ENCODE results near the gene DBN1.

DBN1 gene

DNA sequence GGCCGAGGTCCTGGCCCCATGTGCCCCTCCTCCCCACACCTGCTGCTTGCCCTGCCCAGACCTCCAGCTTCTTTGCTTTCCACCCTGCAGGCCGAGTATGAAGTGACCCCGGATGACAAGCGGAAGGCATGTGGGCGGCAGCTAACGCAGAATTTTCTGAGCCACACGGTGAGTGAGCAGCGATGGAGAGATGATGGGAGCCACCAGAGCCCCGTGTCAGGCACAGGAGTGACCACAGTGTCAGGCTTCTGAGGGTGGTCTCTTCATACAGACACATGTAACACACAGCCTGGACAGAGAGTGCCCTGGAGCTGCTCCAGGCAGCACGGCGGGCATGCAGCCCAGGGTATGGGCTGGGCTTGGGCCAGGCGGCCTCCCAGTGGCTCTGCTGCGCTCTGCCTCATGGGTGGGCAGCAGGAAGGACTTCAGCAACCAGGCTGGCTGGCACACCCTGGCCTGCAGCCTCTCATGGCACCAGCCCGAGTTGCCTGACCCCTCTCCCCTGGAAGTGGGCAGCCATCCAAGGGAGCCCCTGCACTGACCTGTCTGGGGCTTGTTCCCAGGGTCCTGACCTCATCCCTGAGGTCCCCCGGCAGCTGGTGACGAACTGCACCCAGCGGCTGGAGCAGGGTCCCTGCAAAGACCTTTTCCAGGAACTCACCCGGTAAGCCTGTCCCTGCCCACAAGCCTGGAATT is 41.1 kb downstream of the DBN1 start:
- H3K4me1 ChIP-seq (ENCODE audit: control insufficient read depth, insufficient read depth, low read length) = peaks cover 22% of the 10 kb centered on the region

GRCh38 chr5:177431317-177432142 is 41.9 kb downstream of the DBN1 start:
- H3K4me2 ChIP-seq (ENCODE audit: low read length) = no peak overlapping the region
- no peak overlapping the region for H3K4me3 ChIP-seq (ENCODE audit: low read length)
- peaks cover 26% of the 10 kb centered on the region for H3K4me1 ChIP-seq (ENCODE audit: control insufficient read depth, insufficient read depth, low read length)
- no peaks in the 10 kb centered on the region for H3K9me3 ChIP-seq (replicated peaks; ENCODE audit: low read length)
- H3K36me3 ChIP-seq (ENCODE audit: insufficient read depth, low read length) = peaks cover 51% of the 10 kb centered on the region
- H3K9ac ChIP-seq (ENCODE audit: low read depth, low read length) = no peak overlapping the region
- no peaks in the 10 kb centered on the region for H3K27me3 ChIP-seq (ENCODE audit: control insufficient read depth, insufficient read depth, low read length)

More for the DNA sequence above, 41.1 kb downstream of the DBN1 start:
- H3K36me3 ChIP-seq (ENCODE audit: insufficient read depth, low read length) = peaks cover 55% of the 10 kb centered on the region
- no peak overlapping the region for H3K4me2 ChIP-seq (ENCODE audit: low read length)
- H3K9ac ChIP-seq (ENCODE audit: low read depth, low read length) = no peak overlapping the region
- no peak overlapping the region for H3K4me3 ChIP-seq (ENCODE audit: low read length)
- no peaks in the 10 kb centered on the region for H3K27me3 ChIP-seq (ENCODE audit: control insufficient read depth, insufficient read depth, low read length)
- H3K9me3 ChIP-seq (replicated peaks; ENCODE audit: low read length) = no peaks in the 10 kb centered on the region

- Histone ChIP-seq H3K4me3 (ENCODE audit: low read length) (no peak overlapping the region), H3K27me3 (ENCODE audit: control insufficient read depth, insufficient read depth, low read length) (no peaks in the 10 kb centered on the region), H3K36me3 (ENCODE audit: insufficient read depth, low read length) (peaks cover 48% of the 10 kb centered on the region), H3K9me3 (replicated peaks; ENCODE audit: low read length) (no peaks in the 10 kb centered on the region), H3K4me1 (ENCODE audit: control insufficient read depth, insufficient read depth, low read length) (peaks cover 26% of the 10 kb centered on the region), H3K9ac (ENCODE audit: low read depth, low read length) (no peak overlapping the region), H3K4me2 (ENCODE audit: low read length) (no peak overlapping the region)
Measured at GRCh38 chr5:177430972-177431316, 42.5 kb downstream of the DBN1 start.

GRCh38 chr5:177430140-177430951 is 43.1 kb downstream of the DBN1 start:
- H3K4me1 ChIP-seq (ENCODE audit: control insufficient read depth, insufficient read depth, low read length) = peaks cover 31% of the 10 kb centered on the region

DNA sequence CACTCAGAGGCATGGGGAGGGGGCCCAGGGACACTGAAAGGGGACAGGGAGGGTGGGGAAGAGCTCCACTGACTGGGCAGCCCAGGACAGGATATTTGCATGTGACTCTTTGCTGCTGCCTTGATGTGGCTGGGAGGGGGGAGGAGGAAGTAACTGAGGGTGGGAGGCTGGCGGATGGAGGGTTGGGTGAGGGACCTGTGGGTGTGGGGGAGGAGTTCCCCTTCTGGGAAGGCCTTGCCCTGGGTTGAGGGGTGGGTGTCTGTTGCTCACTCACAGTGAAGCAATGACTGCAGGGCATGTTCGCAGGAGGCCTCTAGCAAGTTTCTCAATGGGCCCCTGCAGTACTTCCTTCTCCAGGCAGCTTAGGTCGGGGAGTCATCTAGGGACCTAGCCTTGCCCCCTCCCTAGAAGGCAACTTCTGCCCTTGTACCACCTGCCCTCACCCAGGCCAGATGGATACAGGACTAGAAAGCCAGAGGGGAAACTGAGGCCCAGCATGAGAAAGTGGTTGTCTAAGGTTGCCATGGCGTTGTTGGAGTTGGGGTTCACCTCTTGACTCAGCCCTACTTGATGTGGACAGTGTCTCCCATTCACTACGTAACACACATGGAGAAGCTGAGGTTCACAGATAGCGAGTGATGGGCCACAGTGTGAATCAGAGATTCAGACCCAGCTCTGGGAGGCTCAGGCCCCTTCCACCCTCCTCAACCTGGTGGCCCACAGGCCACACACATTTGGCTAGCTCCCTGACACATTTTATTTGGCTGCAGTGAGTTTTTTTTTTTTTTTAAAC is 44.0 kb downstream of the DBN1 start:
- Histone ChIP-seq H3K9ac (ENCODE audit: low read depth, low read length) (no peak overlapping the region), H3K4me3 (ENCODE audit: low read length) (no peak overlapping the region), H3K27me3 (ENCODE audit: control insufficient read depth, insufficient read depth, low read length) (no peaks in the 10 kb centered on the region), H3K4me1 (ENCODE audit: control insufficient read depth, insufficient read depth, low read length) (peaks cover 34% of the 10 kb centered on the region), H3K4me2 (ENCODE audit: low read length) (no peak overlapping the region), H3K9me3 (replicated peaks; ENCODE audit: low read length) (no peaks in the 10 kb centered on the region), H3K36me3 (ENCODE audit: insufficient read depth, low read length) (peaks cover 33% of the 10 kb centered on the region)

More at GRCh38 chr5:177430140-177430951, 43.1 kb downstream of the DBN1 start:
- H3K4me3 ChIP-seq (ENCODE audit: low read length) = no peak overlapping the region
- no peaks in the 10 kb centered on the region for H3K27me3 ChIP-seq (ENCODE audit: control insufficient read depth, insufficient read depth, low read length)
- no peak overlapping the region for H3K9ac ChIP-seq (ENCODE audit: low read depth, low read length)
- no peak overlapping the region for H3K4me2 ChIP-seq (ENCODE audit: low read length)
- H3K36me3 ChIP-seq (ENCODE audit: insufficient read depth, low read length) = peaks cover 42% of the 10 kb centered on the region
- H3K9me3 ChIP-seq (replicated peaks; ENCODE audit: low read length) = no peaks in the 10 kb centered on the region

DNA sequence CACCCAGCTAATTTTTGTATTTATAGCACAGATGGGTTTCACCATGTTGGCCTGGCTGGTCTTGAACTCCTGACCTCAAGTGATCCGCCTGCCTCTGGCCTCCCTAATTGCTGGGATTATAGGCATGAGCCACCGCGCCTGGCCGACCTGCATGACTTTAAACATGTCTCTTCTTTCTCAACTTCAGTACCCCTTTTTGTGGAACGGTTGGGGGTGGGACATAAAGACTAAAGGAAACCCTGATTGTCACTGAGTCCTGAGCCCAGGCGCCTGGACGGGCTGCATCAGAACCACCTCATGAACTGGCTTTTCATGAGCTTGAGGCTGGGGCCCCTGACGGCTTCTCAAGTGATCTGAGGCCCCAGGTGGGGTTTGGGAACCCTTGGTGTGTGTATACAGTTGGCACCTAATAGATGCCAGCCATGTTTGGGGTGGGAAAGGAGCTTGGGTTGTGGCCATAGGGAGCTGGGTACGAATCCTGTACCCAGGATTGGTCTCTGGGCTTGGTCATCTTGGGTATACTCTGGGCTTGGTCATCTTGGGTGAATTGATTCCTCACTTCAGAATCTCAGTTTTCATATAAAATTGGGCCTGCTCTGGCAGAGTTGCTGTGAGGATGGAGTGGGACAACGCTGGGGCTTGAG is 44.7 kb downstream of the DBN1 start:
- Histone ChIP-seq H3K4me3 (ENCODE audit: low read length) (no peak overlapping the region), H3K9me3 (replicated peaks; ENCODE audit: low read length) (no peaks in the 10 kb centered on the region), H3K4me2 (ENCODE audit: low read length) (no peak overlapping the region), H3K27me3 (ENCODE audit: control insufficient read depth, insufficient read depth, low read length) (no peaks in the 10 kb centered on the region), H3K4me1 (ENCODE audit: control insufficient read depth, insufficient read depth, low read length) (peaks cover 34% of the 10 kb centered on the region), H3K36me3 (ENCODE audit: insufficient read depth, low read length) (peaks cover 25% of the 10 kb centered on the region), H3K9ac (ENCODE audit: low read depth, low read length) (no peak overlapping the region)

- Histone ChIP-seq H3K9ac (ENCODE audit: low read depth, low read length) (peak overlapping the region; percentile 94), H3K36me3 (ENCODE audit: insufficient read depth, low read length) (peaks cover 20% of the 10 kb centered on the region), H3K4me3 (ENCODE audit: low read length) (peak overlapping the region; percentile 86)
Measured at GRCh38 chr5:177427919-177428573, 45.4 kb downstream of the DBN1 start.

DNA sequence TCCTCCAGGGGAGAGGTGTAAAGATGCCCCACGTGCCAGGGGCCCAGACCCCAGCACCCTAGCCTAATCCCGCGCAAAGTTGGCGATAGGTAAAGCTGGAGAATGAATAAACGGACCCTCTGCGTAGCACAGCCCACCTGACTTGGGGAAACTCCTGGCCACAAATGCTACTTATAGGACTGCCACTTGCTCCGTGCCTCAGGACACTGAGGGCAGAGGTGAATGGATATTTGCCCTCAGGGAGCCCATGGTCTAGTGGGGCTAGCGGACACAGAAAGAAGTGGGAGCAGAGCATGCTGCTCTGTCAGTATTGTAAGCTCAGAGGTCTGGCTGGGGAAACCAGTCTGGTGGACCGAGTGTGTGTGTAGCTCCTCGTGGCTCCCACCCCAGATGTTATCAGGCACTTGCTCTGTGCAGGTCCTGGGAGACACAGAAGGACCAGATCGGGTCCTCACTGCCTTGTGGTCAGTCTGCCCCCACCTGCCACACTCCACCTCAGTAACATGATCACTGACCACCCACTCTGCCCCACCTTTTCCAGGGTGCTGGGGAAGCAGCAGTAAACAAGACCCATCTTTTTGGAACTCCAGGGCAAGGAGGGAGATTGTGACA is 46.1 kb downstream of the DBN1 start:
- Histone ChIP-seq H3K4me3 (ENCODE audit: low read length) (peak overlapping the region; percentile 86), H3K9me3 (replicated peaks; ENCODE audit: low read length) (no peaks in the 10 kb centered on the region), H3K27me3 (ENCODE audit: control insufficient read depth, insufficient read depth, low read length) (no peaks in the 10 kb centered on the region), H3K9ac (ENCODE audit: low read depth, low read length) (peak overlapping the region; percentile 94), H3K36me3 (ENCODE audit: insufficient read depth, low read length) (peaks cover 14% of the 10 kb centered on the region), H3K4me1 (ENCODE audit: control insufficient read depth, insufficient read depth, low read length) (peaks cover 33% of the 10 kb centered on the region), H3K4me2 (ENCODE audit: low read length) (peak overlapping the region; percentile 97)

More at GRCh38 chr5:177427919-177428573, 45.4 kb downstream of the DBN1 start:
- Histone ChIP-seq H3K27me3 (ENCODE audit: control insufficient read depth, insufficient read depth, low read length) (no peaks in the 10 kb centered on the region), H3K4me2 (ENCODE audit: low read length) (peak overlapping the region; percentile 97), H3K9me3 (replicated peaks; ENCODE audit: low read length) (no peaks in the 10 kb centered on the region), H3K4me1 (ENCODE audit: control insufficient read depth, insufficient read depth, low read length) (peaks cover 34% of the 10 kb centered on the region)

- Histone ChIP-seq H3K27me3 (ENCODE audit: control insufficient read depth, insufficient read depth, low read length) (no peaks in the 10 kb centered on the region), H3K9me3 (replicated peaks; ENCODE audit: low read length) (no peaks in the 10 kb centered on the region), H3K4me2 (ENCODE audit: low read length) (peak within 1 kb of the TSS; percentile 97), H3K4me3 (ENCODE audit: low read length) (peak within 1 kb of the TSS; percentile 86), H3K36me3 (ENCODE audit: insufficient read depth, low read length) (peaks cover 9% of the 10 kb centered on the region), H3K4me1 (ENCODE audit: control insufficient read depth, insufficient read depth, low read length) (peaks cover 27% of the 10 kb centered on the region), H3K9ac (ENCODE audit: low read depth, low read length) (peak within 1 kb of the TSS; percentile 94)
Measured at GRCh38 chr5:177426566-177427210, 46.7 kb downstream of the DBN1 start, which contains the start of gene GRK6. TSS of gene GRK6 (plus strand) at chr5:177426676. CDS start at chr5:177426846, 170 bp downstream.
